Left lung (tissue), 14 donors: ENCODE measurements around the gene SPIC. TPM values are rescaled to one million over a fixed set of nuclear protein-coding genes. Genes with fewer than 3 reads are reported as not detected.

Experiments
- ATAC-seq: fragments of 200-7000 bp; cut with Tn5 transposase; one replicate; pipeline ENCODE4 v1.9.1; 2020; ENCODE audit warnings: moderate library complexity
- DNase-seq, 4 donors: peaks; one replicate each; pipeline ENCODE4 v3.0.0-alpha.2; 2013 to 2020
- H3K27ac ChIP-seq, 2 donors: fragments of 200-600 bp; sonication (generic) in 1 of 2; one replicate each; pipeline versions ENCODE4 v1.5.0 to v1.8.0; 2020 to 2021
- H3K27me3 ChIP-seq, 2 donors: fragments of 200-600 bp; sonication (generic) in 1 of 2; one replicate each; pipeline versions ENCODE4 v1.5.0 to v1.8.0; 2020 to 2021
- H3K36me3 ChIP-seq, 2 donors: fragments of 200-600 bp; sonication (generic) in 1 of 2; one replicate each; pipeline versions ENCODE4 v1.5.0 to v1.8.0; 2020 to 2021
- H3K4me1 ChIP-seq, 2 donors: fragments of 200-600 bp; one replicate each; pipeline ENCODE4 v1.8.0; 2021
- H3K4me3 ChIP-seq, 2 donors: fragments of 200-600 bp; sonication (generic) in 1 of 2; one replicate each; pipeline versions ENCODE4 v1.5.0 to v1.8.0; 2020 to 2021; ENCODE audit warnings: mild to moderate bottlenecking in 1 of 2
- H3K9me3 ChIP-seq, 2 donors: fragments of 200-600 bp; sonication (generic) in 1 of 2; one replicate each; pipeline versions ENCODE4 v1.5.0 to v1.8.0; 2020 to 2021
- intact Hi-C, 2 donors: fragments of 100-400 bp; cut with DNase I; formaldehyde crosslinking; loops; one replicate each; pipeline versions ENCODE4 v1.11.2 to v1.14.2; 2022
- long read RNA-seq, 12 donors: library from polyadenylated mRNA in 2 of 12; unstranded in 2 of 12; transcript quantifications; one replicate each; pipeline ENCODE4 v2.0.0 and lab custom pipeline, GENCODE V29; 2019 to 2026
- polyA plus RNA-seq, 6 donors: library from polyadenylated mRNA; unstranded; fragments of 120-200 nt; gene quantifications; one replicate each; pipeline ENCODE4 v1.2.1, GENCODE V29; 2013; ENCODE audit not compliant: insufficient read length in 6 of 6
- total RNA-seq, 2 donors: library from RNA; stranded (reverse); fragmentation: NEBNext Ultra II Directional; extraction: Animal tissue kit (Norgen Biotek cat#: 25700); gene quantifications; one replicate each; pipeline ENCODE4 v1.2.1, GENCODE V29; 2021
- TF ChIP-seq, protein P1 (sequence below), 2 donors: fragments of 200-600 bp; sonication (generic) in 1 of 2; IDR thresholded peaks; one replicate each; pipeline versions ENCODE4 v1.5.0 to v1.8.0; 2021; ENCODE audit warnings: antibody characterized with exemption in 2 of 2
- donor health status: DM: no; HTN: yes; CAD: no.
- donor health status: DM: no; HTN: no; CAD: no.

SPIC gene
- total RNA-seq (under 1 TPM in 1 of 2 donors, not detected in 1; 0.39 TPM), polyA plus RNA-seq (not detected)
- long read RNA-seq, donor 1, result 0 reads
- long read RNA-seq, donor 2, result 0 reads
- long read RNA-seq, donor 3, result 0 reads
- long read RNA-seq, donor 4, result 0 reads
- long read RNA-seq, donor 5, result 0 reads
- long read RNA-seq, donor 6, result 0 reads
- long read RNA-seq, donor 7, result 0 reads
- long read RNA-seq, donor 8, result 0 reads
- long read RNA-seq, donor 9, result 0 reads
- long read RNA-seq, donor 10, result 0 reads
- long read RNA-seq, donor 11, result 0 reads
- long read RNA-seq, donor 12, result 0 reads

DNA sequence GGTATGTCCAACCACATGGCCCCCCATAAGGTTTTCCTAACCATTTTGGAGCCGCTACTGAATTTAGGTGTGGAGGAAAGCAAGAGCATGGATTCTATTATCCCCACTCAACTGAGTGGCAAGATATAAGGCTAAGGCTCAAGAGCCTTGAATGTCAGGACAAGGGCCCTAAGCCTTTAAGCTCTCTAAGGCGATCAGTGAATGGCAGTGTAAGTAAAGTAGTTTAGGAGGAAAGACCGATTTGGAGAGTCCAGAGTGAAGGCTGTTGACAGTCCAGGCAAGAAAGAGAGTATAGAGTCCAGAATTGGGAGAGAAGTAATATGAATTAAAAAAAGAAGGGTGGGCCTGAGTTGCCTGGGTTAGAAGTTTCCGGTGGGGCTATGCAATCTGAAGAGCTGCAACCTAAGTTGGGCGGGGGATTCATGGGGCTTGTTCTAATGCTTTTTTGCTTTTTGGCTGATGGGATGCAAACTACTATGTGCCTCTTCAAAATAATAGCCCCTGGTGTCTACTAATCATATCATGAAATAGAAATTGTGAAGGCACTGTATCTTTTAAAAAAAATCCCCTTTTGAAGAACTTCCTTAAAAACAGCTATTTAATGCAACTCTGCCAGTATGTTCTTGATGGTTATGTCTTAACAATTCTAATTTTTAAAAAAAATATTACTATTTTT is at the start of gene SPIC:
SPIC (plus strand) TSS at position 626 of the 676 bp plus-strand sequence. CDS start 1,569 bp downstream, outside the sequence.
- ATAC-seq (no peak), DNase-seq (no peak)
- H3K27me3 ChIP-seq, result no peaks in the 10 kb centered on the region
- no peaks in the 10 kb centered on the region for H3K4me1 ChIP-seq
- H3K9me3 ChIP-seq, result no peaks in the 10 kb centered on the region
- TF ChIP-seq, protein P1, sequence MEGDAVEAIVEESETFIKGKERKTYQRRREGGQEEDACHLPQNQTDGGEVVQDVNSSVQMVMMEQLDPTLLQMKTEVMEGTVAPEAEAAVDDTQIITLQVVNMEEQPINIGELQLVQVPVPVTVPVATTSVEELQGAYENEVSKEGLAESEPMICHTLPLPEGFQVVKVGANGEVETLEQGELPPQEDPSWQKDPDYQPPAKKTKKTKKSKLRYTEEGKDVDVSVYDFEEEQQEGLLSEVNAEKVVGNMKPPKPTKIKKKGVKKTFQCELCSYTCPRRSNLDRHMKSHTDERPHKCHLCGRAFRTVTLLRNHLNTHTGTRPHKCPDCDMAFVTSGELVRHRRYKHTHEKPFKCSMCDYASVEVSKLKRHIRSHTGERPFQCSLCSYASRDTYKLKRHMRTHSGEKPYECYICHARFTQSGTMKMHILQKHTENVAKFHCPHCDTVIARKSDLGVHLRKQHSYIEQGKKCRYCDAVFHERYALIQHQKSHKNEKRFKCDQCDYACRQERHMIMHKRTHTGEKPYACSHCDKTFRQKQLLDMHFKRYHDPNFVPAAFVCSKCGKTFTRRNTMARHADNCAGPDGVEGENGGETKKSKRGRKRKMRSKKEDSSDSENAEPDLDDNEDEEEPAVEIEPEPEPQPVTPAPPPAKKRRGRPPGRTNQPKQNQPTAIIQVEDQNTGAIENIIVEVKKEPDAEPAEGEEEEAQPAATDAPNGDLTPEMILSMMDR (IDR thresholded peaks at IDR 0.05), result no peak
- no peak within 1 kb of the TSS for H3K27ac ChIP-seq
- intact Hi-C loops, result no loop called here
- no peaks in the 10 kb centered on the region for H3K36me3 ChIP-seq
- H3K4me3 ChIP-seq, result no peak within 1 kb of the TSS

GRCh38 chr12:101430456-101430855 is 44.7 kb upstream of the SPIC start:
- no peaks in the 10 kb centered on the region for H3K9me3 ChIP-seq
- no peak overlapping the region for H3K27ac ChIP-seq
- TF ChIP-seq, protein P1 (IDR thresholded peaks at IDR 0.05), result no peak
- no peak overlapping the region for H3K4me3 ChIP-seq
- H3K36me3 ChIP-seq, result no peaks in the 10 kb centered on the region
- no peak for DNase-seq
- ATAC-seq, result no peak
- no peaks in the 10 kb centered on the region for H3K27me3 ChIP-seq
- H3K4me1 ChIP-seq, result no peaks in the 10 kb centered on the region
- intact Hi-C loops, result no loop called here

DNA sequence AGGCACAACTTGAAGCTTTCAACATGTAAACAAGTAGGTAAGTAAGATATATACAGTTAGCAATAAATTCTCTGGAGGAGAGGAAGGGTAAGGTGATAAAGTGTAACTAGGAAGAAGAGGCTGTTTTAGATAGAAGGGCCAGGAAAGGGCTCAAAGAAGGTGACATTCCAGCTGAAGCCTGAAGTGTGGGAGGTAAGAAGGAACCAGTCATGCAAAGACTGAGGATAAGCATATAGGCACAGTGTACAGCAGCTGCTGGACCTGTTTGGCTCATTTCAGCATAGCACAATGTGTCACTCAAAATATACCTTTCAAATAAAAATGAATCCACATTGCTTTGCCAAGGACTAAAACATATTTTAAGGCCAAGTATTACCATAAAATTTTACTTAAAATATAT is 39.0 kb upstream of the SPIC start:
- no peaks in the 10 kb centered on the region for H3K36me3 ChIP-seq
- DNase-seq, result peak in 1 of 4 donors; percentile 2
- ATAC-seq, result no peak
- H3K4me3 ChIP-seq, result no peak overlapping the region
- H3K9me3 ChIP-seq, result no peaks in the 10 kb centered on the region
- TF ChIP-seq, protein P1 (IDR thresholded peaks at IDR 0.05), result no peak
- no peak overlapping the region for H3K27ac ChIP-seq
- intact Hi-C loops, result no loop called here
- peaks cover 0 to 14% of the 10 kb centered on the region in 2 donors for H3K4me1 ChIP-seq
- H3K27me3 ChIP-seq, result no peaks in the 10 kb centered on the region

- Histone ChIP-seq H3K27ac (no peak overlapping the region), H3K36me3 (no peaks in the 10 kb centered on the region), H3K4me1 (peaks cover 0 to 14% of the 10 kb centered on the region in 2 donors), H3K4me3 (no peak overlapping the region), H3K9me3 (no peaks in the 10 kb centered on the region), H3K27me3 (no peaks in the 10 kb centered on the region)
- DNase-seq (no peak), ATAC-seq (no peak)
- intact Hi-C loops, result no loop called here
- TF ChIP-seq, protein P1 (IDR thresholded peaks at IDR 0.05), result no peak
These were observed 35.9 kb upstream of the SPIC start for GRCh38 chr12:101439236-101439635.

GRCh38 chr12:101441461-101442224 is 33.5 kb upstream of the SPIC start:
- no peaks in the 10 kb centered on the region for H3K9me3 ChIP-seq
- ATAC-seq, result no peak
- intact Hi-C loops, result no loop called here

More at GRCh38 chr12:101441461-101442224, 33.5 kb upstream of the SPIC start:
- Histone ChIP-seq H3K4me1 (peaks cover 0 to 14% of the 10 kb centered on the region in 2 donors), H3K27ac (no peak overlapping the region), H3K27me3 (no peaks in the 10 kb centered on the region), H3K36me3 (no peaks in the 10 kb centered on the region), H3K4me3 (no peak overlapping the region)
- TF ChIP-seq, protein P1 (IDR thresholded peaks at IDR 0.05), result no peak
- DNase-seq, result no peak
